Mucosa of gallbladder (tissue), 1 donor: ENCODE measurements around the gene FSTL1. TPM values are rescaled to one million over a fixed set of nuclear protein-coding genes. Genes with fewer than 3 reads are reported as not detected.
A peak's percentile ranks its signal among the peaks of the same experiment; 100 is the strongest.
"Not testable (repeated sequence)": the region's sequence is repeated elsewhere in the genome, so short reads cannot be mapped to it uniquely, and the experiment has no call there.

Experiments
- DNase-seq: peaks from one replicate; pipeline ENCODE4 v3.0.0-alpha.2; 2020; ENCODE audit warnings: low spot score
- total RNA-seq: library from RNA; stranded (reverse); gene quantifications from one replicate; pipeline ENCODE4 v1.2.1, GENCODE V29; 2021
- donor health status: DM: no; HTN: no; CAD: no.

Gene FSTL1
- total RNA-seq, 1 donor from 2014 or later = 294 TPM

DNA sequence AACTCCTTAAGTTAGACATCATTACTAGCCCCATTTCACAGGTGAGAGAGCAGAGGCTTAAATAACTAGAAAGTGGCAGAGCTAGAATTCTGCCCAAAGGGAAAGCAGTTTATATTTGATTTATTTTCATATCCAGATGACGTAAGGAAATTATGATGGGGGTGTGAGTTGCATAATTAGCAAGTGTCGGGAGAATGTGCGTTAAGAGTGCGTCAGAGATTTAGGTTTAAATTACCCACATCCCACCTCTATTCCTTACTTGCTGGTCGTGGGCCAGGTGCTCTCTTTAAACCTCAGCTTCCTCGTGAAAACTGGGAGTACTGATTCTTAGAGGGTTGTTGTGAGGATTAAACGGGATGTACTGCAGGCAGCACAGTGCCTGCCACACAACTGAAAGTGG, 32.3 kb downstream of the FSTL1 start:
- DNase-seq = no peak

DNA sequence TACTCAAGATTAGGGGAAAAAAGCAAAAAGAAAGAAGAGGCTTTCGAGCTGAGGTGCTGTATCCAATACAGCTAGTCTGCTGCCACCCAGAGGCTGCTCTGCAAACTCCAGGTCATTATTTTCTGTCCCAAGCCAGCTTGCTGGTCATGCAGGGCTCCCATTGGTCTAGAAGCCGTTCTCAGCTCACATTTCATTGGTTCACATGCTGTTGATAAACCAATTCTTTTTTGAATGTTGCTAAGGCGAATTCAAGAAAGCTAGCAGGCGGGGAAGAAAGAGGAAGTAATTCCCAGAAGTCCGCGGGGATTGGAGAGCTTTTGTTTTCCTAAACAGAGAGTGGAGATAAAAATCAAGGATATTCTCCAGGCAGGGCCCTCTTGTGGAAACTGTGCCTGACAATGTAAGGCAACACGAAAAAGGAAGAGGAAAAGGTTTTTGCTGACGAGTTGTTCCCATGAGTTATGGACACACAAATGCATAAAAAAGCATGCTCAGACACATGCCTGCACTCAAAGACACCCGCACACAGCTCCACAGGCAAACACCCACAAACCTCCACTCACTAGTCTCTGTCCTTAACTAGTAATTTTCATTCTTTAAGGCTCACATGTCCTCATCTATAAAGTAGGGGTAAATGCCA, 33.4 kb downstream of the FSTL1 start:
- DNase-seq = peak; percentile 97

DNA sequence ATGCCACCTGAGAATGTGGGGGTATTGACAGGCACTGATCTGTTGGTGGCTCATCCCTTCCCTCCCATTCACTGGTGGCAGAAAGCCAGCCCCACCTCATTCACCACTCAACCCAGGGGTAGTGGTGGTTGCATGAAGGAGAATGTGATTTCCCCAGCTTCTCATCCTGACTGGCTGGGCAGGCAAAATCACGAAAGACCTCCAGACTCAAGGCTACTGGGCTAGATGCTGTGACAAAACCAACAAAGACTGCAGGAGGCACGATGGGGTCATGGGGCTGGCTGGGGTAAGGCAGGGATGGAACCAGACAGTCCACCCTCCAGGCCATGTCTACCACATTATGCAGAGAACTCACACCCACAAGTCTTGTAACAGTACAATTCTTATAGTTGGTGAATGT, 33.9 kb downstream of the FSTL1 start:
- DNase-seq = no peak

DNA sequence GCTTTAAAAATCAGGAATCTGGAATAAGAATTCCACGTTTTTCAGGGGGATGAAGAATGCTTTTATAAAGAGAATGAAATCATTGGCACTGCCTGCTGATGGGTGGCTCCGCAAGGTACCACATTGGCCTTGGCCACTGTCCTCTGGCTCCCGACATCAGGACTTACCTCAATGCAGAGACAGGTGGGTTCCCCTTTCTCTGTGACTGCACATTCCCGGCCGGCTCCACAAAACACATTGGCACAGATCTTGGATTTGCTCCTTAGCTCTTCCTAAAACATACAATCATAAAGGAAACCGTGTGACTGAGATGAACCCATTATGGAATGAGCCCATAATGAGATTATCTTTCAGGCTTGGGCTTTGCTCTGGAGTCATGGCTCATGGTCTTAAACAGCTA, 35.0 kb downstream of the FSTL1 start:
- no peak for DNase-seq

DNA sequence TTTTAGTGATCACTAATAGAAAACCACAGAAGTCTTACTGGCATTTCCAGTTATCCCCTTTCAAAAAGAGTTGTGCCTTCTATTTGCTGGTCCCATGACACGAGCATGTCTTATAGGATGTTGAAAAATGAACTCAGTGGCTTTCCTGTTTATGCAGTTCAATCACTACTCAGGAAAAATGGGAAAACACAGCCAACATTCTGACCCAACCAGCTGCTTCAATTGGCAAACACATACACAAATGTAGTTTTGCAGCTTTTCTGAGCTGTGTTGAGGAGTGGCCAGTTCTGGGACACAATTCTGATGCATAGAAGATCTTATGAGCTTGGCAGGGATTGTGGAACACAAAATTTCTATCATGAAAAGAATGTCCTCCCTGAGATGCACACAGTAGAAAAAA, 40.3 kb downstream of the FSTL1 start:
- DNase-seq = no peak

DNA sequence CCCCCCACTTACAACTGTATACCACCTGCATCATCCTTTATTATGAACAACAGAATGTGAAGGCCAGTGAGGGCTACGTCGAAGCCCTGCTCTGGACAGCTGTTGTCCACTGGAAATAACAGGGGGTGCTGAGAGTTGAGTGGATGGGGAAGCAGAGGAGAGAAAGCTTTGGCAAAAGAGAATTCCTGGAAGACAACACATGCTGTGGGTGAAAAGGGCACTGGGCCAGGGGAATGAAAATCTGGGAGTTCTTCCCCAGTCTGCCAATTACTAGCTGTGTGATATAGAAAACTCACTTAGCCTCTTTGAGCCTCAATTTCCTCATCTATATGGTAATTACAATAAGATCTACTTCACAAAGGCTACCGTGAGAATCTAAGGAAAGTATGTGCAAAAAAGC, 40.7 kb downstream of the FSTL1 start:
- DNase-seq = no peak

DNA sequence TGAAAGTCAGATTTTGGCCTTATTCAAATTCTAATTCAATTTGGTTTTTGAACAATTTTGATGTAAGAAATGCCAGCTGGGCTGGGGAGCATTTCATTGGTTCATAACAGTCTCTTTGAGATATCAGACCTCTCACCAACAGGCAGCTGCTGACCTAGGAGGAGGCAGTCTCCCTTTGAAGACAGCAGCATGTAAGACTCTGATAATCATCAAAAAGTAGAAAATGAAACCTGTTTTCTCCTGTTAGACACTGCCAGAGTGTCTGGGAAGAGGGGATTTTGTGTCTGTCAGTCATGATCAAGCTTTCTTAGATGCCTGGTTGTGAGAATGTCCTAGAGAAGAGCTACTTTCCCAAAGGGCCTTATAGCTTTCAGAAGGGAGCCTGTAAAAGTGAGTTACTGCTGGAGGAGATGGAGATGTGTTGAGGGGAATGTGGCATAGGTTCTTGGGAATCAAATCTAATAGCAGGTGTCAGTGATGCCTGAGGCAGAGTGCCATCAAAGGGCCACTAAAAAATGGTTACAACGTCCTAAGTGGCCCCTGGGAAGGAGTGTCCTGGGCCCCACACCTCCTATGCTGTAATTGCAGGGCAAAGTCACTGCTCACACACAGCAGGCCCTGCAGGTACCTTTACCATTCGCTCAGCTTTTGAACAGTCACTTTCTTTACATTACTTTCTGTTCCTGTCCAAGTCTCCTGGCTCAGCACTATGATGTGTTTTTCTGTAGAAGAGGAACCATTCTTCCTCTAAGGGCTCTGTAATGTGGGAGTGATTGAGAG, 43.1 kb downstream of the FSTL1 start:
- DNase-seq = no peak

DNA sequence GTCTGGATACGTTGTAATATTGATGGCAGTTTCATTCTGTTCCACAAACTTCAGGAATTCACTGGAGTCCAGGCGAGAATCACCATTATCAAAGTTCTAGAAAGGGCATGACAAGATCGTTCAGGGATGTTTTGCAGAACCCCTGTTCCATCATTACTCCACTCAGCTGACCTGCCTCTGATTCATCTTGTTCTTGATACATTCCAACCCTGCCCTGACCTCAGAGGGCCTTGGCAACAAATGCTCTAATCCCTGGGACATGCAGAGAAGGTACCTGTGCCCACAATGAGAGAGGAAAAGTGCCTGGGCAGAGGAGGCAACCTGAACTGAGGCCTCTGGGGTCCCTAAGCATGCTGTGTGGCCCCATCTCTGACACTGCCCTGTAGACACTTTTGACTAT, 45.9 kb downstream of the FSTL1 start:
- DNase-seq = no peak

DNA sequence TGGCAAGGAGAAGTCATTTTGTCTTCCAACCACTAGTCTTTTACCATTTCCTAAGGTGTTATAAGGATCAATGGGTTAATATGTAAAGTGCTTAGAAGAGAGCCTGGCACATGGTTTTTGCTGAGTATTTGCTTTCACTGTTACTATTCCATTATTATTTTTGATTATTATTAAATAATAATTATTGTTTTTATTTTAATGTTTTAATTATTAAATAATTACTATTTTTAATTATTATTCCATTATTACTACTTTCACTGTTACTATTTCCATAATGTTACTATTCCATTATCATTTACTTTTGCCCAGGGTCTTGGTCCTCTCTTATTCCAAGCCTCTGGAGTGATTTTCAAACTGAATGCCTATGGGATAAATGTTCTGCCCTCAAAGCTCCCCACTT, 48.5 kb downstream of the FSTL1 start:
- no peak for DNase-seq

DNA sequence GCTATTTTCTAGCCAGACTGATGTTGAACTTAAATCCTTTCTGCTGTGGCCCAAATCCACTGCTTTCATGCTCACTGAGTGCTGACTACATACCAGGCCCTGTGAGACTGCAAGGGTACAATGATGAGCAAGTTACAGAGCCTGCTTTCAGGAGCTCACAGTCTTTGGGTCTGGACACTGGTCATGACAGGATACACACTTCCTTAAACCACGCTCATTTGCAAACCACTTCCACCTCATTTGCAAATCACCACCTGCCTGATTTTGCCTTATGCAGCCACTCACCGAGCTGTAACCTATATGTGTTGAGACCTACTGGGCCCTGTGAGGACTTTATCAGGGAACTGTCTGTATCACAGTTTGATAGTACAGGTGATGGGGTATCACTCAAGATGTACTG, 51.4 kb downstream of the FSTL1 start:
- no peak for DNase-seq

DNA sequence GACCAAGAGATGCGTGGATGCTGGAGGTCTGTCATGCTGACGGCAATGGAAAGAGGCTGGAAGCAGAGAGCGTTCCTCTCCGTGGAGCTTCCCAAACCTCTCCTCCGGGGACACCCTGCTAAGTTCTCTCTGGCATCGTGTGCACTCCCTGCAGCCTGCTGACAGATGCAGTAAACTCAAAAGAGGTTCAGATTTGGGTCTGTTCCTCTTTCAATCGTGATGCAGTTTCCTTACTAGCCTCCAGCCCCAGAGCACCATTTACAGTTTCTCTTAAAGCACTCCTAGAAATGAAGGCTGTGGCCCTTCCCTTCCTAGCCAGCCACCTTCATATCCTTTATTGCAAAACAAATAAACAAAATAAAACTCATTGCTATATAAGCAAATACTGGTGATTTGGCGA, 54.3 kb downstream of the FSTL1 start:
- DNase-seq = no peak

DNA sequence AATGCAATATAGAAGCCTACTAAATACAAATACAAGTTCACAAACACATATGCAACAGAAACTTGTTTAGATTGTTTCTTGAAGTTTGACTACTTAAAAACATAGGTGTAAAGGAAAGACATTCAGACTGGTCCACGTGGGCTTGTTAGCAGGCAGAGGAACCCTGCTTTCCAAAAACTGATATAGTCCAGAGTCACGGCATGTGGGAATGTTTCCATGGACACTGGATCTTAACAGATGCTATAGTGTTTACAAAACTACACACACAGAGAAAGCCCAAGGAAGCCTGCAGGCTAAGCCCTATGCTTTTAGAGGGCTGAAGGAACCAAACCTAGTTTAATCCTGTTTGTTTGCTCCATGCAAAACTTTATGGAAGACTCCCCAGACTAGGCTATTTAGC, 56.4 kb downstream of the FSTL1 start:
- peak; percentile 45 for DNase-seq

DNA sequence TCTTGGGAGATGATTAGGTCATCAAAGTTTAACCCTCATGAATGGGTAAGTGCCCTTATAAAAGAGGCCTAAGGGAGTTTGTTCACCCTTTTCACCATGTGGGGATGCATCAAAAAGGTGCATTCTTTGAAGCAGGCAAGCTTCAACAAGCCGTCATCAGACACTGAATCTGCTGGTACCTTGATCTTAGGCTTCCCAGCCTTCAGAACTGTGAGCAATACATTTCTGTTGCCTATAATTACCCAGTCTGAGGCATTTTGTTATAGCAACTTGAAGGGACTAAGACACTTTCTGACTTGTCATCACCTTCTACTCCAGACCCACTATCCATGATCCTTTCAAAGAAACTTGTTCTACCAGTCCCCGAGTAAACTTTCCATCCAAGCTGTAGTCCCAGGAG, 57.0 kb downstream of the FSTL1 start:
- DNase-seq = no peak

DNA sequence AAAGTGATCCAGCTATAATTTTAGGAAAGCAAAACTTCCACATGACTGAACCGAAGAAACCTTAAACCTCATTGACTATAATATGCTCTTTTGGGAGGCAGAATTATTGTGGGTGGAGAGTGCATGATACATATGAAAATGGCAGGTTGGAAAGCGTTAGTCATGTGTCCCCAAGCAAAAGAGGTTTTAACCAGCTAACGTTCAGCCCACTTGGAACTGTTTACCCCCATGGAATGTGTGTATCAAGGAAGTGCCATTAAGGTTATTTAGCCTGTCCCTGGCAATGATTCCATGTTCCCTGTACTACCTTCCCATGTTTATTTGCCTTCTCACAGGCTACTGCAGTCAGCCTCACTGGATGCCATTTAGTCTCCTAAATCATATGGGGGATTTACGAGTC, 57.5 kb downstream of the FSTL1 start:
- no peak for DNase-seq

DNA sequence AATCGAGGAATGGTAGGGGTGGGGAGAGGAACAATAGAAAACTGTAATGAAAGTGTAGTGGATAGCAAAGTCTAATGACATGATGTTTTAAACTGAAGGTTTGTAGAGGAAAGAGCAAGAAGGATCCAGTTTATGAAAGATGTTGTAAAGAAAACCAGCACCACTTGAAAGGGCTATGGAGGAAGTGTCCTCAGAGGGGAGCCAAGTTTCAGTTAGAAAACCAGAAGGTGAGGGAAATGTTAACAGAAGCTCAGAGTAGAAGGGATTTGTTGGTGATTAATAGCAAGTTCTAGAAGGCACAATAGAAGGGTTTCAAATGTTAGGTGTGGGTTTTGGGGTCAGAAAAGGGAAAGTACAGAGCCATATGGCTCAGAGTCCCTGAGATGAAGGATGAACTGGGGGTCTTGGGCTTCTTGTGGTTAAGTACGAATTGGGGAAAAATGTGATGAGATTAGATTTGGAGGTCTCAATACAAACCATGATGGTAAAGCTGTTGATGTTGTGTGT, 67.8 kb downstream of the FSTL1 start:
- DNase-seq = no peak

DNA sequence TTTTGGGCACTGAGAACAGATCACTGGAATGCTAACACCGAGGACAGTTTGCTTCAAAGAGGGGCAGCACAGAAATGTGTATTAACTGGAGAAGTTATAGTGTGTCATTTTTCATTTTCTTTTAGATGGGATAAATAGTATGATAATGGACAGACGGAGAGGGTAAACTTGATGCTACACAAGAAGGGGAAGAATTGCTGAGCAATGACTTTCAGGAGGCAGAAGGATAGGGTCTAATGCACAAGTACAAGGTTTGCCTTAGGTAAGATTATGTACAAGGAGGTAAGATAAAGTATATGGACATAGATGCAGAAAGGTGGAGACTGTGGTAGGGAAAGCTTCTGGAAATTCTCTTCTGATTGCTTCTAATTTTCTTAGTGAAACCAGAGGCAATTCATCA, 69.3 kb downstream of the FSTL1 start:
- no peak for DNase-seq

DNA sequence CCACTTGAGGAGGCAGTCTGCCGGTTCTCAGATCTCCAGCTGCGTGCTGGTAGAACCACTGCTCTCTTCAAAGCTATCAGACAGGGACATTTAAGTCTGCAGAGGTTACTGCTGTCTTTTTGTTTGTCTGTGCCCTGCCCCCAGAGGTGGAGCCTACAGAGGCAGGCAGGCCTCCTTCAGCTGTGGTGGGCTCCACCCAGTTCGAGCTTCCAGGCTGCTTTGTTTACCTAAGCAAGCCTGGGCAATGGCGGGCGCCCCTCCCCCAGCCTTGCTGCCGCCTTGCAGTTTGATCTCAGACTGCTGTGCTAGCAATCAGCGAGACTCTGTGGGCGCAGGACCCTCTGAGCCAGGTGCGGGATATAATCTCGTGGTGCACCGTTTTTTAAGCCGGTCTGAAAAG, 72.8 kb downstream of the FSTL1 start:
- DNase-seq = not testable (repeated sequence)

DNA sequence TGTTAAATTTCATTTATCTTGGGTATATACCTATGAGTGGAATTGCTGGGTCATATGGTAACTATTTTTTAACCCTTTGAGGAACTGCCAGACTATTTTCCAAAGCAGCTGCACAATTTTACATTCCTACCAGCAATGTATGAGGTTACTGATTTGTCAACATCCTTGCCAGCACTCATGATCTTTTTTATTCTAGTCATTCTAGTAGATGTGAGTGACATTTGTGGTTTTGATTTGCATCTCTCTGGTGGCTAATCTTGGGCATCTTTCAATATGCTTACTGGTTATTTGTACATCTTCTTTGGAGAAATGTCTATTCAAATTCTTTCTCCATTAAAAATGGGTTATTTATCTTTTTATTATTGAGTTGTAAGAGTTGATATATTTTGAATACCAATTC, 80.3 kb downstream of the FSTL1 start:
- DNase-seq = no peak

DNA sequence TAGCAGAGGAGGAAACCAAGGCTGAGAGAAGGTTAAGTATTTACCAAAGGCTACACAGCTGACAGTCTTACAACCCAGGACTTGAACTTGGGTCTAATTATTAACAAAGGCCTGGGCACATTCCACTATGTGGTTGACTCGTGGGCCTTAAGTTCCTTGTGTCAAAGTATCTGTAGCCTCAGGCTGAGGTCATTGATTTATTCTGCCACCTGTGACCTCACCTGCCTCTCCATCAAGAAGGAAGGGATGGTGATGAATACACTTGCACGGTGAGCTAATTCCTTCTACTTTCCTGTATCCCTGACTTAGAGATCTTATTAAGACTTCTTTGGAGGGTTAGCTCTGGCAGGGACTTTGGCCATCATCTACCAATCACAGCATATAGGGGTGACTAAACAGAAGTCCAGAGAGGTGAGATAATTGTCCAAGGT, 81.7 kb downstream of the FSTL1 start:
- DNase-seq = peak; percentile 18

DNA sequence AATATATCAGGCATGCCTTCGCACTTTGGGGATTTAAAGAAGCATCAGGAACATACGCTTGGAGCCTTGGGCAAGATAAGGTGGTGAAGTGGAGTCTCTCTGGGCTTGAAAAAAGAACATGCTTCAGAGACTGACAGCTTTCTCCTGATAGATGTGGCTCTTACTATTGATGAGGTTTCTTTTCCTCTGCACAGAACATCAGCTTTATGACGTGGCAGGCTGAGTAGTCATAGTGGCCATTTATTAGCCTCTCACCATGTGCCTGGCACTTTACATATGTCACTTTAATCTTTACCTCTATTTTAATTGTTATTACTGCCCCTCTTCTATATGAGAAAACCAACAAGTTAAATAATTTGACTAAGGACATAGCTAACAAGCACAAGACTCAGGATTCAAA, 82.6 kb downstream of the FSTL1 start:
- DNase-seq = no peak

DNA sequence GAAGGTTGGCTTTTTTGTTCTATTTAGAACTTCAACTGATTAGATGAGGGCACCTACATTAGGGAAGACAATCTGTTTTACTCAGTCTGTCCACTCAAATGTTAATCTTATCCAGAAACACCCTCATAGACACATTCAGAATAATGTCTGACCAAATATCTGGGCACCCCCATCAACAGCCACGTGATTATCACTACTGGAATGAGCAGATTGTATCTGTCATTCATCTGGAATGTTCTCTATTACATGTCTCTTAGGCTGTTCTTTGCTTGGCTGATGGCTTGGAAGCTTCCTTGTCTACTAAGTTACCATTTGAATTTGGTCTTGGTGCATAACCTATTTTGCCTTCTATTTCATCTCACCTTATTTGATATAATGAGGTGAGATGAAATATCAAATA, 86.0 kb downstream of the FSTL1 start:
- DNase-seq = no peak

DNA sequence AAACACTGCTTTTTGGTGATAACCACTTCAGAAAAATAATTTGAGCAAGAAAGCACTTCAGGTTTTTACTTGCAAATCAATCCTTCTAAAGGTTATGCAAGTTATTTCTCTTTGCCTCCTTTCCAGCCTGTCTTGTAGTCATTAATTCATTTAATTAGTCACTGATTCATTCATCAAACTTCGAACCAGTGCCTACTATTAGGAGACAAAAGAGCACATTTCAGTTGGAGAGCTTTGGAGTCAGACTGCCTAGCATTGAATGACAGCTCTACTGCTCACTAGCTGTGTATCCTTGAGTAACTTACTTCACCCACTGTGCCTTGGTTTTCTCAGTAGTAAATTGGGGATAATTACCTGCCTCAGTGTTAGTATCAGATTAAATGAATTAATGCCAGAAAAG, 86.7 kb downstream of the FSTL1 start:
- DNase-seq = no peak

DNA sequence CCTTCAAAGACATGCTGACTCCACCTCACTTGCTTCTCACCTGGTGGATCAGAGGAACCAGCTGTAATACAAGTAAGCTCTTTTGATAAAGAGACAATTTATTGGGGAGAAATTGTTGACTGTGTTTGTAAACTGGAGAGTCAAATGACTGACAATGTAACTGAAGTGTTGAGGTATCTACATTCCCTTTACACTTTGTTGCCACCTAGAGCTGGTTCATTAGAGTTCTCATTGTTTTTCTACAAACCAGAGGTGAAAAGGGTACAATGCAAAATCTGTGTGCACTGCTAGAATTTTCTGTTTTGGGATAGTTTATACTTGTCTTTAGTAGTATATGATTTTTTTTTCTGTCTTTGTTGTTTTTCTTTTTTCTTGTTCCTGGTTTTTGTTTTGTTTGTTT, 93.0 kb downstream of the FSTL1 start:
- no peak for DNase-seq

DNA sequence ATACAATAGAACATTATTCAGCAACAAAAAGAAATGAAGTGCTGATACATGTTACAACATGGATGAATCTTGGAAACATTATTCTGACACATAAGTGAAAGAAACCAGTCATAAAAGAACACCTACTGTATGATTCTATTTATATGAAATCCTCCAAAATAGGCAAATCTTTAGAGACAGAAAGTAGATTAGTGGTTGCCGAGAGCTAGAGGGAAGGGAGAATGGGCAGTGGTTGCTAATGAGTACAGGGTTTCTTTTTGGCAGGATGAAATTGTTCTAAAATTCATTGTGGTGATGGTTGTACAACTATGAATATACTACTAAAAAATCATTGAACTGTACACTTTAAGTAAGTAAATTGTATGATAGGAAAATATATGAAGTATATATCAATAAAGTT, 95.3 kb downstream of the FSTL1 start:
- DNase-seq = no peak
